Measurements from ENCODE around the gene ASIC2.

The ASIC2 gene

GRCh38 chr17:33316746-33317145 is 23.7 kb upstream of the ASIC2 start:
- Histone ChIP-seq H3K4me3 (replicated peaks; ENCODE audit: insufficient read depth, low read length) (no peak overlapping the region), H3K27ac (replicated peaks) (no peak overlapping the region), H3K27me3 (ENCODE audit: insufficient read depth, poor library complexity, severe bottlenecking) (no peaks in the 10 kb centered on the region)
- DNase-seq (ENCODE audit: low read depth in 1 of 2, low spot score in 1 of 2), result no peak
- TF ChIP-seq SPI1 (IDR thresholded peaks at IDR 0.05; ENCODE audit: borderline replicate concordance, low read depth) (no peak), GABPA (IDR thresholded peaks at IDR 0.05; ENCODE audit: low read depth) (no peak), CTCF (IDR thresholded peaks at IDR 0.05; ENCODE audit: insufficient read depth, low read length) (no peak), POLR2AphosphoS5 (IDR thresholded peaks at IDR 0.05; ENCODE audit: low read depth) (no peak), REST (IDR thresholded peaks at IDR 0.05; ENCODE audit: insufficient replicate concordance, low read depth) (no peak)

GRCh38 chr17:33310296-33310695 is 17.2 kb upstream of the ASIC2 start:
- H3K27ac ChIP-seq (replicated peaks), result no peak overlapping the region
- no peak overlapping the region for H3K4me3 ChIP-seq (replicated peaks; ENCODE audit: insufficient read depth, low read length)
- TF ChIP-seq SPI1 (IDR thresholded peaks at IDR 0.05; ENCODE audit: borderline replicate concordance, low read depth), result no peak
- DNase-seq (ENCODE audit: low read depth in 1 of 2, low spot score in 1 of 2), result no peak
- no peaks in the 10 kb centered on the region for H3K27me3 ChIP-seq (ENCODE audit: insufficient read depth, poor library complexity, severe bottlenecking)

GRCh38 chr17:33303254-33303653 is 10.2 kb upstream of the ASIC2 start:
- no peak for DNase-seq (ENCODE audit: low read depth in 1 of 2, low spot score in 1 of 2)
- no peak overlapping the region for H3K4me3 ChIP-seq (replicated peaks; ENCODE audit: insufficient read depth, low read length)
- no peak for TF ChIP-seq CTCF (IDR thresholded peaks at IDR 0.05; ENCODE audit: insufficient read depth, low read length)
- TF ChIP-seq SPI1 (IDR thresholded peaks at IDR 0.05; ENCODE audit: borderline replicate concordance, low read depth), result no peak
- no peak for TF ChIP-seq GABPA (IDR thresholded peaks at IDR 0.05; ENCODE audit: low read depth)
- no peak for TF ChIP-seq REST (IDR thresholded peaks at IDR 0.05; ENCODE audit: insufficient replicate concordance, low read depth)
- no peak for TF ChIP-seq POLR2AphosphoS5 (IDR thresholded peaks at IDR 0.05; ENCODE audit: low read depth)
- H3K27me3 ChIP-seq (ENCODE audit: insufficient read depth, poor library complexity, severe bottlenecking), result peaks cover 3% of the 10 kb centered on the region
- H3K27ac ChIP-seq (replicated peaks), result no peak overlapping the region

GRCh38 chr17:33302394-33302793 is 9.3 kb upstream of the ASIC2 start:
- Histone ChIP-seq H3K27me3 (ENCODE audit: insufficient read depth, poor library complexity, severe bottlenecking) (peaks cover 3% of the 10 kb centered on the region), H3K4me3 (replicated peaks; ENCODE audit: insufficient read depth, low read length) (no peak overlapping the region), H3K27ac (replicated peaks) (no peak overlapping the region)
- TF ChIP-seq REST (IDR thresholded peaks at IDR 0.05; ENCODE audit: insufficient replicate concordance, low read depth) (no peak), GABPA (IDR thresholded peaks at IDR 0.05; ENCODE audit: low read depth) (no peak), SPI1 (IDR thresholded peaks at IDR 0.05; ENCODE audit: borderline replicate concordance, low read depth) (no peak), POLR2AphosphoS5 (IDR thresholded peaks at IDR 0.05; ENCODE audit: low read depth) (no peak), CTCF (IDR thresholded peaks at IDR 0.05; ENCODE audit: insufficient read depth, low read length) (no peak)
- DNase-seq (ENCODE audit: low read depth in 1 of 2, low spot score in 1 of 2), result no peak

Data from HL-60 (cell line).